B cell (primary cell): ENCODE results near the gene TTLL11. TPM values are rescaled to one million over a fixed set of nuclear protein-coding genes. Genes with fewer than 3 reads are reported as not detected.
A peak's percentile ranks its signal among the peaks of the same experiment; 100 is the strongest.

ENCODE experiments used
- ATAC-seq: fragments of 200-7000 bp; cut with Tn5 transposase; one replicate; pipeline ENCODE4 v1.10.0; 2021; ENCODE audit warnings: low read depth, mild to moderate bottlenecking, moderate number of reproducible peaks, moderate library complexity
- CTCF ChIA-PET: fragments of 350-600 bp; sonication (Branson Sonifier 250); formaldehyde crosslinking; loops from one replicate; lab custom pipeline; 2021; ENCODE audit warnings: antibody characterized with exemption, inconsistent platforms; lab: Charles Lee
- POLR2A ChIA-PET: fragments of 350-600 bp; sonication (Branson Sonifier 250); formaldehyde crosslinking; loops from one replicate; lab custom pipeline; 2021; ENCODE audit warnings: antibody characterized with exemption; lab: Charles Lee
- DNase-seq: peaks from one replicate; pipeline ENCODE4 v3.0.0; 2013
- H2AFZ ChIP-seq: 2 replicates; pipeline ENCODE4 v1.6.1; 2012; ENCODE audit warnings: mild to moderate bottlenecking, low read depth, low read length; ENCODE audit not compliant: insufficient read depth, poor library complexity, severe bottlenecking
- H3K27ac ChIP-seq, 2 donors: 1 replicate in 1 of 2; 2 replicates in 1 of 2; pipeline ENCODE4 v1.5.1; 2012 to 2013; ENCODE audit warnings: low read length in 2 of 2, mild to moderate bottlenecking in 2 of 2, moderate library complexity in 1 of 2
- H3K27me3 ChIP-seq, 4 experiments: fragments of 200-600 bp in 1 of 4; sonication (generic) in 1 of 4; replicated peaks in 1 of 4; 1 replicate in 2 of 4; 2 replicates in 2 of 4; pipeline versions ENCODE4 v1.6.1 to v1.7.0; 2013 to 2016; ENCODE audit warnings: low read length in 3 of 4, mild to moderate bottlenecking in 2 of 4, mixed read lengths in 1 of 4, moderate library complexity in 1 of 4; ENCODE audit not compliant: insufficient read depth in 4 of 4, control insufficient read depth in 3 of 4; ENCODE audit errors: control extremely low read depth in 1 of 4
- H3K36me3 ChIP-seq, 2 experiments: replicated peaks in 1 of 2; 1 replicate in 1 of 2; 2 replicates in 1 of 2; pipeline versions ENCODE4 v1.6.1 to v1.7.1; 2013; ENCODE audit warnings: low read length in 1 of 2; ENCODE audit not compliant: insufficient read depth in 2 of 2, control insufficient read depth in 1 of 2; ENCODE audit errors: control extremely low read depth in 1 of 2, extremely low read depth in 1 of 2
- H3K4me1 ChIP-seq, 2 donors: fragments of 200-600 bp in 1 of 2; sonication (generic) in 1 of 2; 1 replicate in 1 of 2; 2 replicates in 1 of 2; pipeline versions ENCODE4 v1.5.1 to v1.6.1; 2013 to 2017; ENCODE audit warnings: low read length in 2 of 2; ENCODE audit not compliant: control insufficient read depth in 2 of 2, insufficient read depth in 2 of 2
- H3K4me2 ChIP-seq: replicated peaks from 2 replicates; pipeline ENCODE3; 2012; ENCODE audit warnings: mild to moderate bottlenecking, low read depth, low read length; ENCODE audit not compliant: poor library complexity, severe bottlenecking
- H3K4me3 ChIP-seq, 5 experiments: fragments of 200-600 bp in 1 of 5; sonication (generic) in 1 of 5; 1 replicate in 3 of 5; 2 replicates in 2 of 5; pipeline versions ENCODE4 v1.5.1 to v1.7.0; 2011 to 2016; ENCODE audit warnings: low read length in 4 of 5, mild to moderate bottlenecking in 4 of 5, low read depth in 2 of 5, control low read depth in 1 of 5, moderate library complexity in 1 of 5; ENCODE audit not compliant: insufficient read depth in 1 of 5; ENCODE audit errors: control extremely low read depth in 1 of 5, extremely low read depth in 1 of 5
- H3K79me2 ChIP-seq: fragments of 200-600 bp; sonication (generic); one replicate; pipeline ENCODE4 v1.6.0; 2016; ENCODE audit warnings: low read length; ENCODE audit not compliant: control insufficient read depth, insufficient read depth
- H3K9ac ChIP-seq: fragments of 200-600 bp; sonication (generic); 2 replicates; pipeline ENCODE4 v1.6.1; 2017; ENCODE audit warnings: mild to moderate bottlenecking, low read length, moderate library complexity
- H3K9me3 ChIP-seq, 3 donors: one replicate each; pipeline versions ENCODE4 v1.6.1 to v1.7.1; 2013; ENCODE audit warnings: low read length in 2 of 3; ENCODE audit not compliant: control insufficient read depth in 2 of 3, insufficient read depth in 1 of 3; ENCODE audit errors: control extremely low read depth in 1 of 3
- H4K20me1 ChIP-seq: 2 replicates; pipeline ENCODE4 v1.6.0; 2012; ENCODE audit warnings: mild to moderate bottlenecking, low read length; ENCODE audit not compliant: insufficient read depth, control insufficient read depth, poor library complexity, severe bottlenecking
- H3K27ac Mint-ChIP-seq: one replicate; pipeline ENCODE4 v1.8.0; 2021; ENCODE audit warnings: mixed read lengths
- H3K27me3 Mint-ChIP-seq: one replicate; pipeline ENCODE4 v1.8.0; 2021; ENCODE audit warnings: mixed read lengths
- H3K4me1 Mint-ChIP-seq: one replicate; pipeline ENCODE4 v1.8.0; 2021; ENCODE audit warnings: mixed read lengths
- H3K4me3 Mint-ChIP-seq: one replicate; pipeline ENCODE4 v1.8.0; 2021; ENCODE audit warnings: mixed read lengths
- H3K9me3 Mint-ChIP-seq: one replicate; pipeline ENCODE4 v1.8.0; 2022; ENCODE audit warnings: mixed read lengths; ENCODE audit not compliant: insufficient read depth
- CTCF ChIP-seq: fragments of 200-600 bp; IDR thresholded peaks from one replicate; pipeline ENCODE4 v1.8.0; 2022; ENCODE audit warnings: antibody characterized with exemption, mild to moderate bottlenecking
- EZH2 ChIP-seq: IDR thresholded peaks from 2 replicates; pipeline ENCODE4 v1.6.1; 2012; ENCODE audit warnings: borderline replicate concordance, low read depth, mild to moderate bottlenecking, moderate library complexity, low read length; ENCODE audit not compliant: insufficient read depth, poor library complexity, severe bottlenecking
- WGBS: methylation state at CpG from one replicate; pipeline ENCODE4 v1.1.5; 2013; ENCODE audit warnings: missing lambda C conversion rate; ENCODE audit not compliant: insufficient coverage; 5-methylcytosine and 5-hydroxymethylcytosine counted together
- intact Hi-C: fragments of 100-400 bp; cut with micrococcal nuclease; formaldehyde crosslinking; loops from one replicate; pipeline ENCODE4 v1.10.0; 2022
- polyA plus RNA-seq: library from polyadenylated mRNA; depleted of rRNA; stranded (reverse); fragments of >200 nt; gene quantifications from 2 replicates; pipeline ENCODE4 v1.2.3, GENCODE V29; 2012
- total RNA-seq, 2 donors: library from RNA; stranded (reverse); fragments of 120-200 nt in 1 of 2; gene quantifications; 1 replicate in 1 of 2; 2 replicates in 1 of 2; pipeline versions ENCODE4 v1.2.3 to v1.2.4, GENCODE V29; 2013 to 2022

TTLL11 gene
- total and polyA plus RNA-seq, 2 donors (not counting 1 experiment from before 2014, with no cell fraction given): 3.6 to 3.8 TPM

- Histone ChIP-seq H4K20me1 (no peaks in the 10 kb centered on the region), H3K4me1 (peaks cover 35 to 60% of the 10 kb centered on the region in 2 donors), H3K9me3 (no peaks in the 10 kb centered on the region), H3K36me3 (no peaks in the 10 kb centered on the region), H3K4me3 (no peak overlapping the region), H2AFZ (peak overlapping the region; percentile 5), H3K4me2 (peak overlapping the region; percentile 18), H3K27ac (peak overlapping the region in 1 of 2 donors; percentile 40), H3K9ac (no peak overlapping the region), H3K27me3 (no peaks in the 10 kb centered on the region), H3K79me2 (no peaks in the 10 kb centered on the region)
- peaks cover 42% of the 10 kb centered on the region for H3K4me1 Mint-ChIP-seq
- POLR2A ChIA-PET: interaction anchor here (1.0 kb wide), 1 partner anchor 11 kb away, joined by 3 read pairs; no protein-coding TSS in a partner anchor
- no peaks in the 10 kb centered on the region for H3K27me3 Mint-ChIP-seq
- WGBS: 28% methylated on average over 3 of the region's 5 CpGs
- ATAC-seq (peak; percentile 68), DNase-seq (peak; percentile 12)
- no peak for TF ChIP-seq EZH2
- no peak for TF ChIP-seq CTCF
- CTCF ChIA-PET: interaction anchor here (0.7 to 1.5 kb wide), 3 partner anchors 9 to 259 kb away, joined by 3 to 4 read pairs (median 3); no protein-coding TSS in a partner anchor
- H3K4me3 Mint-ChIP-seq: peak overlapping the region; percentile 81
- intact Hi-C loops: no loop called here
- no peaks in the 10 kb centered on the region for H3K9me3 Mint-ChIP-seq
- H3K27ac Mint-ChIP-seq: peak overlapping the region; percentile 93
Measured at GRCh38 chr9:121946465-121946864, 146.6 kb downstream of the TTLL11 start.

GRCh38 chr9:121945849-121946248 is 147.3 kb downstream of the TTLL11 start:
- Mint-ChIP-seq H3K9me3 (no peaks in the 10 kb centered on the region), H3K27me3 (no peaks in the 10 kb centered on the region), H3K27ac (peak overlapping the region; percentile 93), H3K4me3 (peak overlapping the region; percentile 81), H3K4me1 (peaks cover 42% of the 10 kb centered on the region)
- no peaks in the 10 kb centered on the region for H4K20me1 ChIP-seq
- H3K4me3 ChIP-seq: no peak overlapping the region
- TF ChIP-seq EZH2: no peak
- no peak for TF ChIP-seq CTCF
- H3K27me3 ChIP-seq: no peaks in the 10 kb centered on the region
- H3K79me2 ChIP-seq: no peaks in the 10 kb centered on the region
- no peak overlapping the region for H3K4me2 ChIP-seq
- DNase-seq: no peak
- H3K36me3 ChIP-seq: no peaks in the 10 kb centered on the region
- 100% methylated on average over 1 of the region's 4 CpGs for WGBS
- H2AFZ ChIP-seq: no peak overlapping the region
- peaks cover 35 to 65% of the 10 kb centered on the region in 2 donors for H3K4me1 ChIP-seq
- H3K9ac ChIP-seq: no peak overlapping the region
- ATAC-seq: no peak
- intact Hi-C loops: no loop called here
- ChIA-PET POLR2A (no interaction called here), CTCF (no interaction called here)
- peak overlapping the region in 1 of 2 donors; percentile 40 for H3K27ac ChIP-seq
- no peaks in the 10 kb centered on the region for H3K9me3 ChIP-seq
